SK-N-SH treated with all-trans-retinoic acid at 6 μM for 48 hours (cell line): ENCODE measurements around the gene FAM186B.

ENCODE experiments used
- ATAC-seq: fragments of 200-7000 bp; cut with Tn5 transposase; 3 replicates; pipeline ENCODE4 v1.9.1; 2020; ENCODE audit warnings: mild to moderate bottlenecking, moderate library complexity
- ARNTL ChIP-seq: fragments of 450-650 bp; formaldehyde crosslinking; IDR thresholded peaks from 2 replicates; pipeline ENCODE4 v1.5.0; 2020; ENCODE audit warnings: low read depth, mild to moderate bottlenecking, moderate library complexity, borderline replicate concordance
- BACH2 ChIP-seq: fragments of 250-450 bp; sonication (Bioruptor Pico); IDR thresholded peaks from 2 replicates; pipeline ENCODE4 v1.9.0; 2021; ENCODE audit warnings: mild to moderate bottlenecking, borderline replicate concordance
- CREB5 ChIP-seq: fragments of 250-450 bp; sonication (Bioruptor Pico); IDR thresholded peaks from 2 replicates; pipeline ENCODE4 v1.5.1; 2020; ENCODE audit warnings: low read depth, mild to moderate bottlenecking, moderate library complexity
- CSDC2 ChIP-seq: fragments of 250-450 bp; sonication (Bioruptor Pico); IDR thresholded peaks from 2 replicates; pipeline ENCODE4 v1.5.0; 2020; ENCODE audit warnings: mild to moderate bottlenecking, moderate library complexity
- ESRRG ChIP-seq: fragments of 250-450 bp; sonication (Bioruptor Pico); IDR thresholded peaks from 2 replicates; pipeline ENCODE4 v1.6.1; 2021; ENCODE audit warnings: mild to moderate bottlenecking
- ISL1 ChIP-seq: fragments of 250-450 bp; sonication (Bioruptor Pico); IDR thresholded peaks from 2 replicates; pipeline ENCODE4 v2.1.2; 2022; ENCODE audit warnings: mild to moderate bottlenecking, moderate library complexity
- OSR1 ChIP-seq: fragments of 250-450 bp; sonication (Bioruptor Pico); IDR thresholded peaks from 2 replicates; pipeline ENCODE4 v1.8.0; 2022; ENCODE audit warnings: moderate library complexity, mild to moderate bottlenecking, inconsistent platforms
- PATZ1 ChIP-seq: fragments of 250-450 bp; sonication (Bioruptor Pico); IDR thresholded peaks from 2 replicates; pipeline ENCODE4 v1.8.0; 2020; ENCODE audit warnings: mild to moderate bottlenecking, moderate library complexity, borderline replicate concordance
- POU6F1 ChIP-seq: fragments of 250-450 bp; sonication (Bioruptor Pico); IDR thresholded peaks from 2 replicates; pipeline ENCODE4 v1.8.0; 2021; ENCODE audit warnings: low read depth, mild to moderate bottlenecking, moderate library complexity, borderline replicate concordance
- PPARA ChIP-seq: fragments of 250-450 bp; sonication (Bioruptor Pico); IDR thresholded peaks from 2 replicates; pipeline ENCODE4 v1.5.0; 2020; ENCODE audit warnings: mild to moderate bottlenecking, borderline replicate concordance
- RARB ChIP-seq: fragments of 250-450 bp; sonication (Bioruptor Pico); IDR thresholded peaks from 2 replicates; pipeline ENCODE4 v1.8.0; 2021; ENCODE audit warnings: mild to moderate bottlenecking, moderate library complexity
- SNAI2 ChIP-seq: fragments of 250-450 bp; sonication (Bioruptor Pico); IDR thresholded peaks from 2 replicates; pipeline ENCODE4 v1.5.0; 2020; ENCODE audit warnings: mild to moderate bottlenecking, moderate library complexity
- TCF4 ChIP-seq: fragments of 250-450 bp; sonication (Bioruptor Pico); IDR thresholded peaks from 2 replicates; pipeline ENCODE4 v1.8.0; 2021; ENCODE audit warnings: mild to moderate bottlenecking, moderate library complexity, borderline replicate concordance
- TOX ChIP-seq: fragments of 250-450 bp; sonication (Bioruptor Pico); IDR thresholded peaks from 2 replicates; pipeline ENCODE4 v1.8.0; 2021; ENCODE audit warnings: mild to moderate bottlenecking, moderate library complexity, borderline replicate concordance
- TSHZ2 ChIP-seq: fragments of 250-450 bp; sonication (Bioruptor Pico); IDR thresholded peaks from 2 replicates; pipeline ENCODE4 v1.5.0; 2020; ENCODE audit warnings: mild to moderate bottlenecking, moderate library complexity
- ZC3H10 ChIP-seq: fragments of 250-450 bp; sonication (Bioruptor Pico); IDR thresholded peaks from 2 replicates; pipeline ENCODE4 v1.5.1; 2021; ENCODE audit warnings: mild to moderate bottlenecking, moderate library complexity
- ZFP3 ChIP-seq: fragments of 250-450 bp; sonication (Bioruptor Pico); IDR thresholded peaks from 2 replicates; pipeline ENCODE4 v1.5.0; 2020; ENCODE audit warnings: mild to moderate bottlenecking, moderate library complexity
- ZFP30 ChIP-seq: fragments of 450-650 bp; formaldehyde crosslinking; IDR thresholded peaks from 2 replicates; pipeline ENCODE4 v1.5.0; 2022; ENCODE audit warnings: mild to moderate bottlenecking, moderate library complexity
- ZNF565 ChIP-seq: fragments of 450-650 bp; formaldehyde crosslinking; conservative IDR thresholded peaks from 2 replicates; pipeline ENCODE4 v1.5.0; 2020; ENCODE audit warnings: low read depth, mild to moderate bottlenecking, moderate library complexity
- ZNF70 ChIP-seq: fragments of 450-650 bp; formaldehyde crosslinking; IDR thresholded peaks from 2 replicates; pipeline ENCODE4 v1.5.0; 2020; ENCODE audit warnings: mild to moderate bottlenecking, moderate library complexity
- ZNF8 ChIP-seq: fragments of 450-650 bp; formaldehyde crosslinking; IDR thresholded peaks from 2 replicates; pipeline ENCODE4 v1.5.0; 2020; ENCODE audit warnings: mild to moderate bottlenecking, moderate library complexity
- TF ChIP-seq, protein P1 (sequence below): fragments of 250-450 bp; sonication (Bioruptor Pico); IDR thresholded peaks from 2 replicates; pipeline ENCODE4 v1.5.1; 2021; ENCODE audit warnings: mild to moderate bottlenecking, moderate library complexity

FAM186B gene

GRCh38 chr12:49584591-49584990, 20.8 kb downstream of the FAM186B start:
- TF ChIP-seq ZNF70: no peak
- TF ChIP-seq ARNTL (CRISPR knock-in tag): no peak
- no peak for TF ChIP-seq RARB (CRISPR knock-in tag)
- TF ChIP-seq ZFP30 (CRISPR knock-in tag): no peak
- no peak for TF ChIP-seq TCF4 (CRISPR knock-in tag)
- TF ChIP-seq TSHZ2: no peak
- no peak for TF ChIP-seq ZFP3 (CRISPR knock-in tag)
- TF ChIP-seq, all 23 proteins: peak for 0

DNA sequence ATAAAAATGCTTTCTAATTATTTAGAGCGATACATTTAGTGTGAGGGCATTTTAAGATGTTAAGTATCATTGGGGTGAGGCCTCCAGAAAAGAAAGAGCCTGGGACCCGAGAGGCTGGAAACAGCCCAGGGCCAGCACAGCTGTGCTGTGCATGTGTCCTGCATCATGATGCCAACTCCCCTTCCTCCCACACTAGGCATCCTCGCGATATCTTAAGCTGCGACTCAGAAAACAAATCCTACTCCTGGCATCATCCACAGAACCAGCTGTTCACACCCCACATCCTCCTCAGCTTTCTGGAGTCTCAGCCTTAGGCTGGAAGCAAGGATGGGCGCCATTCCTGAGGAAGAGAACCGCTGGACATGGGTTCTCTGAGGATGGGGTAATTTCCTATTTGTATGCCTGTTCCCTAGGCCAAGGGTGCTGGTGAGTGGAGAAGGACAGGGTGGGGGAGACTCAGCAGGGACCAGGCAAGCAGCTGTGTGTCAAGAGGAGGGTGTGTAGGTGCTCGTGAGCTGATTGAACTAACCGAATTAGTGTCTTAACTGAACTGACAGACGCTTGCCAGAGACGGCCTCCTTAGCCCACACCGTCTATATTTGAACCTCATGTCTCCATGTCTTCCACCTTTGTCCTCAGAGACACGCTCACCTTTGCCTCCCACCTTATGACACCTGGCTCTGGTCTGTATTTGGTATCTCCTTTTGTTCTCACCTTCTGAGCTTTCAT, 21.9 kb downstream of the FAM186B start:
- no peak for ATAC-seq
- TF ChIP-seq BACH2 (CRISPR knock-in tag) (no peak), ARNTL (CRISPR knock-in tag) (no peak), OSR1 (CRISPR knock-in tag) (no peak), POU6F1 (CRISPR knock-in tag) (no peak), ZFP30 (CRISPR knock-in tag) (no peak), PPARA (CRISPR knock-in tag) (no peak), SNAI2 (CRISPR knock-in tag) (no peak)

More at GRCh38 chr12:49584591-49584990, 20.8 kb downstream of the FAM186B start:
- ATAC-seq: no peak

DNA sequence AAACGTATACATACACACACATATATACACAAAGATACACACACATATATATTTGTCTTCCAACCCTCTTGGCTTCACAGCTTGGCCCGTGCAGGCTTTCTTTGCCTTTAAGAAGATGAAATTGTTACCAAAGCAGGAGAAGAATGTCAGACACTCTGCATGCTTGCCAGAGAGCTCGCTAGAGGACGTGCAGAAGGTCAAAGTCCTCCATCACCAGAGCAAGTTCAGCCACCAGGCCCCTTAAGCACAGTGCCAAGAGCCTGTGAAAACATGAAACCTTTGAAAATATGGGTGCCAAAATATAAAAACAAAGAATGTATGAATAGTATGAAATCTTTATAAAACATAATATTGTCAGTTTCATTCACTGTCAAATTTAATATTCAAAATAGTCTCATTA, 22.6 kb downstream of the FAM186B start:
- ATAC-seq: peak; percentile 63
- TF ChIP-seq ZNF565 (CRISPR knock-in tag): no peak
- TF ChIP-seq CREB5: no peak
- TF ChIP-seq SNAI2 (CRISPR knock-in tag): no peak
- no peak for TF ChIP-seq BACH2 (CRISPR knock-in tag)
- no peak for TF ChIP-seq ESRRG (CRISPR knock-in tag)
- TF ChIP-seq POU6F1 (CRISPR knock-in tag): no peak
- no peak for TF ChIP-seq ARNTL (CRISPR knock-in tag)
- TF ChIP-seq ZNF8 (CRISPR knock-in tag): no peak
- no peak for TF ChIP-seq ZNF70

- ATAC-seq: no peak
- no peak for TF ChIP-seq CREB5
- no peak for TF ChIP-seq CSDC2
- no peak for TF ChIP-seq RARB (CRISPR knock-in tag)
- no peak for TF ChIP-seq BACH2 (CRISPR knock-in tag)
- no peak for TF ChIP-seq ZC3H10 (CRISPR knock-in tag)
- TF ChIP-seq ZNF565 (CRISPR knock-in tag): no peak
- no peak for TF ChIP-seq ISL1 (CRISPR knock-in tag)
- no peak for TF ChIP-seq ZNF8 (CRISPR knock-in tag)
- no peak for TF ChIP-seq TOX (CRISPR knock-in tag)
- TF ChIP-seq ZFP30 (CRISPR knock-in tag): no peak
- TF ChIP-seq, protein P1, sequence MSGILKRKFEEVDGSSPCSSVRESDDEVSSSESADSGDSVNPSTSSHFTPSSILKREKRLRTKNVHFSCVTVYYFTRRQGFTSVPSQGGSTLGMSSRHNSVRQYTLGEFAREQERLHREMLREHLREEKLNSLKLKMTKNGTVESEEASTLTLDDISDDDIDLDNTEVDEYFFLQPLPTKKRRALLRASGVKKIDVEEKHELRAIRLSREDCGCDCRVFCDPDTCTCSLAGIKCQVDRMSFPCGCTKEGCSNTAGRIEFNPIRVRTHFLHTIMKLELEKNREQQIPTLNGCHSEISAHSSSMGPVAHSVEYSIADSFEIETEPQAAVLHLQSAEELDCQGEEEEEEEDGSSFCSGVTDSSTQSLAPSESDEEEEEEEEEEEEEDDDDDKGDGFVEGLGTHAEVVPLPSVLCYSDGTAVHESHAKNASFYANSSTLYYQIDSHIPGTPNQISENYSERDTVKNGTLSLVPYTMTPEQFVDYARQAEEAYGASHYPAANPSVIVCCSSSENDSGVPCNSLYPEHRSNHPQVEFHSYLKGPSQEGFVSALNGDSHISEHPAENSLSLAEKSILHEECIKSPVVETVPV: no peak
- no peak for TF ChIP-seq OSR1 (CRISPR knock-in tag)
- no peak for TF ChIP-seq PATZ1 (CRISPR knock-in tag)
- TF ChIP-seq PPARA (CRISPR knock-in tag): no peak
- no peak for TF ChIP-seq ESRRG (CRISPR knock-in tag)
- TF ChIP-seq ZFP3 (CRISPR knock-in tag): no peak
These were observed 23.2 kb downstream of the FAM186B start for GRCh38 chr12:49582201-49582600.
